K562 (cell line): ENCODE results near the gene ACTR1B. TPM values are rescaled to one million over a fixed set of nuclear protein-coding genes. Genes with fewer than 3 reads are reported as not detected.

ENCODE experiments used
- ATAC-seq: fragments of 200-7000 bp; cut with Tn5 transposase; 3 replicates; pipeline ENCODE4 v1.9.1; 2020; ENCODE audit warnings: moderate library complexity
- BruUV-seq: library from RNA; stranded (reverse); fragments of 400-500 nt; replicated peaks from 2 replicates; lab custom pipeline; 2021; lab: Mats Ljungman, UMichigan
- CTCF ChIA-PET: fragments of 300-600 bp; formaldehyde crosslinking; extraction: SDS; loops from one replicate; lab custom pipeline; 2021; ENCODE audit warnings: low intra/inter-chr PET ratio; lab: Yijun Ruan, JAX
- POLR2A ChIA-PET: fragments of 300-600, 350-650 bp; sonication (Branson Sonifier 250); formaldehyde crosslinking; extraction: SDS; loops from one replicate; lab custom pipeline; 2021; ENCODE audit warnings: antibody characterized with exemption, inconsistent platforms; lab: Yijun Ruan, JAX
- DNase-seq, 4 experiments: peaks; one replicate each; pipeline versions ENCODE4 v3.0.0 to v3.0.0-alpha.2; 2011 to 2018; ENCODE audit warnings: low spot score in 3 of 4, mixed read lengths in 3 of 4; ENCODE audit errors: extremely low read depth in 1 of 4
- FAIRE-seq: peaks from 2 replicates; lab custom pipeline; 2011; peaks lifted over from hg19 to GRCh38; lab: Jason Lieb, UNC
- H2AFZ ChIP-seq: 2 replicates; pipeline ENCODE4 v1.6.0; 2011; ENCODE audit warnings: low read depth, low read length, control low read depth, inconsistent platforms
- H3K27ac ChIP-seq: fragments of 200-600 bp; 3 replicates; pipeline ENCODE4 v1.8.0; 2011; ENCODE audit warnings: low read depth, mild to moderate bottlenecking, control low read depth, inconsistent platforms, low read length, moderate library complexity, mixed read lengths; ENCODE audit errors: extremely low read depth
- H3K27me3 ChIP-seq, 2 experiments: fragments of 300-600 bp in 1 of 2; 2 replicates in 1 of 2; 3 replicates in 1 of 2; pipeline versions ENCODE4 v1.6.0 to v1.8.0; 2011; ENCODE audit warnings: inconsistent platforms in 2 of 2, low read length in 2 of 2, mild to moderate bottlenecking in 1 of 2, mixed read lengths in 1 of 2, moderate library complexity in 1 of 2; ENCODE audit not compliant: control insufficient read depth in 2 of 2, insufficient read depth in 2 of 2
- H3K36me3 ChIP-seq: fragments of 300-600 bp; 3 replicates; pipeline ENCODE4 v1.8.0; 2011; ENCODE audit warnings: mild to moderate bottlenecking, low read length, inconsistent platforms; ENCODE audit not compliant: control insufficient read depth, insufficient read depth
- H3K4me1 ChIP-seq, 2 experiments: fragments of 200-600 bp in 1 of 2; replicated peaks in 1 of 2; 2 replicates in 1 of 2; 3 replicates in 1 of 2; pipeline versions ENCODE4 v1.5.1 to v1.8.0; 2011; ENCODE audit warnings: inconsistent platforms in 2 of 2, low read length in 2 of 2, mild to moderate bottlenecking in 1 of 2, mixed read lengths in 1 of 2, moderate library complexity in 1 of 2; ENCODE audit not compliant: control insufficient read depth in 2 of 2, insufficient read depth in 2 of 2
- H3K4me2 ChIP-seq: 2 replicates; pipeline ENCODE4 v1.6.1; 2011; ENCODE audit warnings: low read length, control low read depth, inconsistent platforms, mixed read lengths; ENCODE audit not compliant: insufficient read depth
- H3K4me3 ChIP-seq: fragments of 200-600 bp; sonication (generic), shearing (Covaris generic); 2 replicates; pipeline ENCODE4 v1.5.1; 2016; ENCODE audit warnings: control low read depth, inconsistent platforms
- H3K79me2 ChIP-seq: fragments of 200-600 bp; 3 replicates; pipeline ENCODE4 v1.8.0; 2011; ENCODE audit warnings: low read length, inconsistent platforms; ENCODE audit not compliant: control insufficient read depth, insufficient read depth
- H3K9ac ChIP-seq, 2 experiments: 2 replicates each; pipeline versions ENCODE4 v1.6.0 to v1.6.1; 2011; ENCODE audit warnings: low read depth in 2 of 2, low read length in 2 of 2, control low read depth in 1 of 2, inconsistent platforms in 1 of 2, mild to moderate bottlenecking in 1 of 2, mixed read lengths in 1 of 2; ENCODE audit not compliant: insufficient read depth in 1 of 2
- H3K9me1 ChIP-seq: one replicate; pipeline ENCODE4 v1.6.0; 2011; ENCODE audit warnings: inconsistent platforms, mild to moderate bottlenecking, low read length, moderate library complexity; ENCODE audit not compliant: control insufficient read depth, insufficient read depth
- H3K9me3 ChIP-seq: replicated peaks from 2 replicates; pipeline ENCODE4 v1.5.1; 2011; ENCODE audit warnings: low read depth, low read length, inconsistent platforms; ENCODE audit not compliant: control insufficient read depth, insufficient read depth
- H4K20me1 ChIP-seq: replicated peaks from 2 replicates; pipeline ENCODE4 v1.6.1; 2011; ENCODE audit warnings: low read length, inconsistent platforms, mixed read lengths; ENCODE audit not compliant: control insufficient read depth, insufficient read depth
- CBFB ChIP-seq: sonication (generic); formaldehyde crosslinking; IDR thresholded peaks from 2 replicates; pipeline ENCODE4 v1.4.0; 2020; ENCODE audit warnings: mild to moderate bottlenecking, missing genetic modification reagents
- EZH2 ChIP-seq: IDR thresholded peaks from 2 replicates; pipeline ENCODE4 v1.6.1; 2012; ENCODE audit warnings: low read depth, mild to moderate bottlenecking, inconsistent platforms, low read length, borderline replicate concordance
- L3MBTL2 ChIP-seq: fragments of 450-650 bp; IDR thresholded peaks from 2 replicates; pipeline ENCODE4 v1.6.1; 2016; ENCODE audit warnings: mild to moderate bottlenecking, moderate library complexity
- MBD2 ChIP-seq: sonication (generic); IDR thresholded peaks from 2 replicates; pipeline ENCODE4 v1.6.1; 2016; ENCODE audit warnings: low read depth, borderline replicate concordance
- MTA3 ChIP-seq: fragments of 450-650 bp; formaldehyde crosslinking; IDR thresholded peaks from 2 replicates; pipeline ENCODE4 v1.6.1; 2017; ENCODE audit warnings: mild to moderate bottlenecking, borderline replicate concordance
- MYC ChIP-seq, 2 experiments: fragments of 250-450 bp in 1 of 2; sonication (Bioruptor Pico) in 1 of 2; IDR thresholded peaks; 2 replicates each; pipeline versions ENCODE4 v1.5.1 to v1.6.1; 2012 to 2021; ENCODE audit warnings: low read depth in 2 of 2, borderline replicate concordance in 1 of 2, improper control_type of control experiment in 1 of 2, low read length in 1 of 2, mild to moderate bottlenecking in 1 of 2, moderate library complexity in 1 of 2
- NELFE ChIP-seq: IDR thresholded peaks from 2 replicates; pipeline ENCODE4 v1.6.1; 2011; ENCODE audit warnings: mild to moderate bottlenecking; ENCODE audit not compliant: insufficient read depth, insufficient read length
- NFE2L1 ChIP-seq: fragments of 450-650 bp; IDR thresholded peaks from 2 replicates; pipeline ENCODE4 v1.6.1; 2016; ENCODE audit warnings: missing genetic modification characterization, low read depth, mild to moderate bottlenecking, missing compliant biosample characterization, moderate library complexity, borderline replicate concordance
- PTBP1 ChIP-seq: fragments of 200-400 bp; formaldehyde crosslinking; IDR thresholded peaks from 2 replicates; pipeline ENCODE4 v1.6.1; 2017; ENCODE audit warnings: low read depth, low read length
- RBM17 ChIP-seq: fragments of 200-400 bp; formaldehyde crosslinking; IDR thresholded peaks from 2 replicates; pipeline ENCODE4 v1.6.1; 2017; ENCODE audit warnings: low read depth, mild to moderate bottlenecking, low read length, borderline replicate concordance
- XRCC4 ChIP-seq: IDR thresholded peaks from one replicate; pipeline ENCODE4 v1.6.1; 2011; ENCODE audit not compliant: insufficient read depth, insufficient read length; ENCODE audit errors: extremely low read depth
- ZNF197 ChIP-seq: fragments of 200-800 bp; sonication (Bioruptor generic); IDR thresholded peaks from 2 replicates; pipeline ENCODE4 v1.6.1; 2016; ENCODE audit warnings: low read depth, missing genetic modification characterization, missing compliant biosample characterization
- ZNF76 ChIP-seq: fragments of 250-450 bp; sonication (Bioruptor Pico); IDR thresholded peaks from 2 replicates; pipeline ENCODE4 v1.4.0; 2020; ENCODE audit warnings: mild to moderate bottlenecking, moderate library complexity, borderline replicate concordance
- WGBS: fragments of 100-300 bp; shearing (Covaris generic); methylation state at CpG from one replicate; pipeline ENCODE4 v1.1.6; 2016; ENCODE audit warnings: low coverage, mixed read lengths; ENCODE audit not compliant: insufficient coverage; ENCODE audit errors: missing lambda C conversion rate; 5-methylcytosine and 5-hydroxymethylcytosine counted together
- in situ Hi-C: fragments of 300-500 bp; cut with MboI; formaldehyde crosslinking; loops from 4 replicates; pipeline ENCODE4 v1.15.0; 2018; ENCODE audit warnings: inconsistent platforms, mixed read lengths
- intact Hi-C: fragments of 100-400 bp; cut with micrococcal nuclease; formaldehyde crosslinking; loops from 2 replicates; pipeline ENCODE4 v1.14.2; 2022
- polyA plus RNA-seq, 8 experiments: library from polyadenylated mRNA; depleted of rRNA in 4 of 8; stranded (reverse) in 5 of 8; unstranded in 3 of 8; fragments of >200 nt; fragmentation: Nextera tagmentation in 2 of 8; fragmentation: Illumina TruSeq in 1 of 8; extraction: Ambion mirVana in 2 of 8; extraction: Trizol in 1 of 8; gene quantifications; 2 replicates each; pipeline versions ENCODE4 v1.2.1 to v1.2.3, GENCODE V29; 2011 to 2014; ENCODE audit warnings: inconsistent platforms in 1 of 8, missing spikeins in 1 of 8
- total RNA-seq, 7 experiments: library from RNA; depleted of rRNA in 6 of 7; stranded (reverse); fragments of >200 nt in 6 of 7; fragmentation: Illumina TruSeq in 2 of 7; extraction: Trizol in 2 of 7; gene quantifications; 2 replicates each; pipeline versions ENCODE4 v1.2.1 to v1.2.3, GENCODE V29; 2011 to 2021; ENCODE audit warnings: low replicate concordance in 1 of 7
- TF ChIP-seq, protein P1 (sequence below), 2 experiments: IDR thresholded peaks; 2 replicates each; pipeline ENCODE4 v1.6.1; 2011; ENCODE audit warnings: borderline replicate concordance in 1 of 2, control low read depth in 1 of 2, low read depth in 1 of 2, low read length in 1 of 2, mild to moderate bottlenecking in 1 of 2, mixed read lengths in 1 of 2, moderate library complexity in 1 of 2; ENCODE audit not compliant: insufficient read depth in 1 of 2, insufficient read length in 1 of 2, poor library complexity in 1 of 2, severe bottlenecking in 1 of 2; ENCODE audit errors: extremely low read depth in 1 of 2
- TF ChIP-seq, protein P2 (sequence below): fragments of 250-450 bp; sonication (Bioruptor Pico); IDR thresholded peaks from 2 replicates; pipeline ENCODE4 v1.4.0; 2020; ENCODE audit warnings: mild to moderate bottlenecking, moderate library complexity

The ACTR1B gene
- total and polyA plus RNA-seq, 9 of the 15 experiments (the other 6 are each of a cell fraction or from before 2014, with no cell fraction given) = 0.49 to 42.3 (median 22.5) TPM

DNA sequence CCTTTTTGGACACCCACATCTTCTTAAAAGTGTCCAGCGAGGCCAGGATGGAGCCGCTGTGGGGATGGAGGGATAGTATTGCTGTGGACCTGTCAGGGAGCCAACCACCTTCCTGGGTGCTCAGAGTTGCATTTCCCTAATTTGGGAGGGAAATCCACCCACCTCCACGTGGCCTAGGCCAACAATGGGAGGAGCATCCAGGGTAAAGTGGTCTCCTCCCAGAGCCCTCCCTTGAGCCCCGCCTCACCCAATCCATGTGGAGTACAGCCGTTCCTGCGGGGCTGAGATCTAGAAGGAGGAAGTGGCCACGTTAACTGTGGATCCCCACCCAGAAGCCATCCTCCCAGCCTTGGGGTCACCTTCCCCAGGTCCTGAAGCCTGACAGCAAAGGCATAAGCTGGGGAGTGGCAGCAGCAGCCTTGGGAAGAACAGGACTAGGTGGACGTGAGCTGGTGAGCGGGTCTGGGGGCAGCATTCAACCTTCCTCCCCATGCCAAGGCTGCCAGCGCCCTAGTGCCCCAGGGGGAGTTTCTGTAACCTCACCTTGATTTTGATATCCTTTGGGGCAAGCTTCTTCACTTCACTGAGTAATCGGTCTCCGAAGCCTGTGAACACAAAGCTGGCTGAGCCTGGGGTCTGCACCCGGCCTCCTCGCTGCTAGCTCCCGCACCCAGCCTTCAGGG is 6.8 kb downstream of the ACTR1B start:
- H3K9ac ChIP-seq = peak overlapping the region in 1 of 2 experiments; percentile 60; a peak in 2 of 4 replicates
- H3K27ac ChIP-seq = no peak overlapping the region
- DNase-seq (peak; percentile 29 to 49 (median 38)), FAIRE-seq (no peak), ATAC-seq (peak; percentile 21)
- H3K4me1 ChIP-seq = peaks cover 12 to 49% of the 10 kb centered on the region in 2 experiments; a peak in 4 of 5 replicates
- in situ Hi-C loops (no loop called here), intact Hi-C loops (no loop called here)
- H3K4me3 ChIP-seq = no peak overlapping the region
- no peak overlapping the region for H3K4me2 ChIP-seq
- H3K27me3 ChIP-seq = no peaks in the 10 kb centered on the region
- 68% methylated on average over 15 of the region's 15 CpGs for WGBS
- ChIA-PET CTCF (no interaction called here), POLR2A (interaction anchor here (0.6 to 1.3 kb wide), 7 partner anchors 8 to 101 kb away, joined by 3 to 8 read pairs (median 3); partner anchors contain the start of gene COX5B)
- H4K20me1 ChIP-seq = no peaks in the 10 kb centered on the region; the same call in 1 of the 2 replicates
- H3K9me3 ChIP-seq = no peaks in the 10 kb centered on the region
- no TSS peak for BruUV-seq
- no peak overlapping the region for H2AFZ ChIP-seq
- peaks cover 61% of the 10 kb centered on the region; the same call in 2 of the 3 replicates for H3K36me3 ChIP-seq
- H3K79me2 ChIP-seq = peaks cover 23% of the 10 kb centered on the region
- H3K9me1 ChIP-seq = peaks cover 5% of the 10 kb centered on the region
- TF ChIP-seq, protein P1, sequence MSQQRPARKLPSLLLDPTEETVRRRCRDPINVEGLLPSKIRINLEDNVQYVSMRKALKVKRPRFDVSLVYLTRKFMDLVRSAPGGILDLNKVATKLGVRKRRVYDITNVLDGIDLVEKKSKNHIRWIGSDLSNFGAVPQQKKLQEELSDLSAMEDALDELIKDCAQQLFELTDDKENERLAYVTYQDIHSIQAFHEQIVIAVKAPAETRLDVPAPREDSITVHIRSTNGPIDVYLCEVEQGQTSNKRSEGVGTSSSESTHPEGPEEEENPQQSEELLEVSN (IDR thresholded peaks at IDR 0.05; ENCODE audit: borderline replicate concordance in 1 of 2, extremely low read depth in 1 of 2, insufficient read depth in 1 of 2, insufficient read length in 1 of 2, low read depth in 1 of 2, low read length in 1 of 2, poor library complexity in 1 of 2, severe bottlenecking in 1 of 2) = peak; percentile 58 to 75
- no peak for TF ChIP-seq ZNF197
- no peak for TF ChIP-seq ZNF76 (CRISPR knock-in tag)
- no peak for TF ChIP-seq MBD2
- TF ChIP-seq MYC (IDR thresholded peaks at IDR 0.05; ENCODE audit: low read depth, low read length) = peak; percentile 25; the same call in 1 of the 2 replicates
- TF ChIP-seq MYC (CRISPR knock-in tag; IDR thresholded peaks at IDR 0.05; ENCODE audit: borderline replicate concordance, low read depth) = no peak
- TF ChIP-seq PTBP1 = no peak
- TF ChIP-seq, protein P2, sequence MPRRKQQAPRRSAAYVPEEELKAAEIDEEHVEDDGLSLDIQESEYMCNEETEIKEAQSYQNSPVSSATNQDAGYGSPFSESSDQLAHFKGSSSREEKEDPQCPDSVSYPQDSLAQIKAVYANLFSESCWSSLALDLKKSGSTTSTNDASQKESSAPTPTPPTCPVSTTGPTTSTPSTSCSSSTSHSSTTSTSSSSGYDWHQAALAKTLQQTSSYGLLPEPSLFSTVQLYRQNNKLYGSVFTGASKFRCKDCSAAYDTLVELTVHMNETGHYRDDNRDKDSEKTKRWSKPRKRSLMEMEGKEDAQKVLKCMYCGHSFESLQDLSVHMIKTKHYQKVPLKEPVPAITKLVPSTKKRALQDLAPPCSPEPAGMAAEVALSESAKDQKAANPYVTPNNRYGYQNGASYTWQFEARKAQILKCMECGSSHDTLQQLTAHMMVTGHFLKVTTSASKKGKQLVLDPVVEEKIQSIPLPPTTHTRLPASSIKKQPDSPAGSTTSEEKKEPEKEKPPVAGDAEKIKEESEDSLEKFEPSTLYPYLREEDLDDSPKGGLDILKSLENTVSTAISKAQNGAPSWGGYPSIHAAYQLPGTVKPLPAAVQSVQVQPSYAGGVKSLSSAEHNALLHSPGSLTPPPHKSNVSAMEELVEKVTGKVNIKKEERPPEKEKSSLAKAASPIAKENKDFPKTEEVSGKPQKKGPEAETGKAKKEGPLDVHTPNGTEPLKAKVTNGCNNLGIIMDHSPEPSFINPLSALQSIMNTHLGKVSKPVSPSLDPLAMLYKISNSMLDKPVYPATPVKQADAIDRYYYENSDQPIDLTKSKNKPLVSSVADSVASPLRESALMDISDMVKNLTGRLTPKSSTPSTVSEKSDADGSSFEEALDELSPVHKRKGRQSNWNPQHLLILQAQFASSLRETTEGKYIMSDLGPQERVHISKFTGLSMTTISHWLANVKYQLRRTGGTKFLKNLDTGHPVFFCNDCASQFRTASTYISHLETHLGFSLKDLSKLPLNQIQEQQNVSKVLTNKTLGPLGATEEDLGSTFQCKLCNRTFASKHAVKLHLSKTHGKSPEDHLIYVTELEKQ (CRISPR knock-in tag) = no peak
- no peak for TF ChIP-seq NFE2L1 (tag)
- no peak for TF ChIP-seq NELFE
- TF ChIP-seq XRCC4 = no peak
- no peak for TF ChIP-seq CBFB (CRISPR knock-in tag)
- TF ChIP-seq L3MBTL2 = peak; percentile 48; the same call in 1 of the 2 replicates
- no peak for TF ChIP-seq RBM17
- TF ChIP-seq EZH2 = no peak
- no peak for TF ChIP-seq MTA3
